Breast epithelium (tissue), 4 donors: ENCODE measurements around the gene RHOT2. TPM values are rescaled to one million over a fixed set of nuclear protein-coding genes. Genes with fewer than 3 reads are reported as not detected.

Source experiments
- DNase-seq, 2 donors: peaks; one replicate each; pipeline ENCODE4 v3.0.0-alpha.2; 2019; ENCODE audit warnings: low spot score in 2 of 2
- H3K27ac ChIP-seq, 2 donors: fragments of 200-600 bp; sonication (generic) in 1 of 2; one replicate each; pipeline ENCODE4 v1.5.1; 2016 to 2019; ENCODE audit warnings: mild to moderate bottlenecking in 1 of 2
- H3K27me3 ChIP-seq, 2 donors: fragments of 200-600 bp; sonication (generic) in 1 of 2; one replicate each; pipeline versions ENCODE4 v1.5.1 to v1.6.0; 2017 to 2019; ENCODE audit warnings: control low read depth in 1 of 2, mild to moderate bottlenecking in 1 of 2
- H3K36me3 ChIP-seq: fragments of 200-600 bp; one replicate; pipeline ENCODE4 v1.5.1; 2019
- H3K4me1 ChIP-seq, 2 donors: fragments of 200-600 bp; sonication (generic); one replicate each; pipeline ENCODE4 v1.5.1; 2016 to 2019; ENCODE audit warnings: control low read depth in 1 of 2
- H3K4me3 ChIP-seq, 3 donors: fragments of 200-600 bp; sonication (generic); 1 replicate in 2 of 3; 2 replicates in 1 of 3; pipeline ENCODE4 v1.5.1; 2016 to 2019; ENCODE audit warnings: mild to moderate bottlenecking in 3 of 3, moderate library complexity in 2 of 3
- H3K9me3 ChIP-seq, 2 donors: fragments of 200-600 bp; sonication (generic) in 1 of 2; one replicate each; pipeline ENCODE4 v1.5.1; 2016 to 2019; ENCODE audit warnings: control low read depth in 1 of 2
- POLR2A ChIP-seq: fragments of 450-650 bp; IDR thresholded peaks from one replicate; pipeline ENCODE4 v1.6.1; 2016; ENCODE audit warnings: antibody characterized with exemption, mild to moderate bottlenecking, moderate library complexity
- POLR2AphosphoS5 ChIP-seq, 3 donors: sonication (generic); formaldehyde crosslinking; IDR thresholded peaks; one replicate each; pipeline ENCODE4 v1.6.1; 2017; ENCODE audit warnings: antibody characterized with exemption in 3 of 3
- intact Hi-C: fragments of 100-400 bp; cut with DNase I; formaldehyde crosslinking; loops from one replicate; pipeline ENCODE4 v1.15.1; 2023; ENCODE audit warnings: low total_unique reads
- total RNA-seq, 3 donors: library from RNA; depleted of rRNA; stranded (reverse); fragments of >200 nt; gene quantifications; one replicate each; pipeline ENCODE4 v1.1.0, GENCODE V29; 2016
- TF ChIP-seq, protein P1 (sequence below), 3 donors: fragments of 450-650 bp; IDR thresholded peaks; one replicate each; pipeline ENCODE4 v1.5.1; 2016 to 2017; ENCODE audit warnings: antibody characterized with exemption in 3 of 3, mild to moderate bottlenecking in 3 of 3, moderate library complexity in 3 of 3

RHOT2 gene
- total RNA-seq, 3 donors from 2014 or later: 39.4 to 90.8 (median 66.9) TPM

DNA sequence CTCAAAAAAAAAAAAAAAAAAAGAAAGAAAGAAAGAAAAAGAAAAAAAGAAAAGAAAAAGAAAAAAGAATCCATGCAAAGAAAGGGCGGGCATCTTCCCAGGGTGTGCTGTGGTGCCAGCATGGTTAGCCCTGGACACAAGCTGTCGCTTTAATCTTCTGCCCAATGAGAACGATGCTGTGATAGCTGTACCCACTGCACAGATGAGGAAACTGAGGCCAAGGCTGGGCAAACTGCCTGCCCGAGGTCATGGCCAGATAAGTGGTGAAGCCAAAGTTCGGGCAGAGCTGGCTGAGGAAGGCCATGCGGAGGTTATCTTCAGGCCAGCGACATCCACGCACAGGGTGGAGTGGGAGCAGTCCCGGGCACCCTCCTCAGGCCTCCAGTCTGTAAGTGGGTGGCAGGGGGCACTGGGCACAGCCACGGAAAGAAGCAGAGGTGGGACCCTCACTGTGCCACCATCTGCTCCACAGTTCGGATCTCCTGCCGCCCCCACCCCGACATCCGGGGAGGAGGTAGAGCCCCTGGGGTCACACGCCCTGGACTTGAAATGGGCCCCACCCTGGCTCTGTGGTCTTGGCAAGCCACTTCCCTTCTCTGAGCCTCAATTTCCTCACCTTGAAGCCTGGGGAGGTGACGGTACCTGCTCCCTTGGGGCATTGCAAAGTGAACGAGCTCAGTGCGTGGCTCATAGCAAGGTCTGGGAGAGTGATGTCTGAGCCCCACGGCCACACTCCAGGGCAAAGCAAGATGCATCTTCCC is 31.2 kb downstream of the RHOT2 start:
- DNase-seq: no peak
- intact Hi-C loops: no loop called here
- Histone ChIP-seq H3K4me3 (no peak overlapping the region), H3K4me1 (peaks cover 8 to 13% of the 10 kb centered on the region in 2 donors), H3K27me3 (peaks cover 17 to 75% of the 10 kb centered on the region in 2 donors), H3K9me3 (no peaks in the 10 kb centered on the region), H3K36me3 (no peaks in the 10 kb centered on the region), H3K27ac (no peak overlapping the region)
- TF ChIP-seq POLR2AphosphoS5 (IDR thresholded peaks at IDR 0.05) (no peak), POLR2A (no peak)
- TF ChIP-seq, protein P1, sequence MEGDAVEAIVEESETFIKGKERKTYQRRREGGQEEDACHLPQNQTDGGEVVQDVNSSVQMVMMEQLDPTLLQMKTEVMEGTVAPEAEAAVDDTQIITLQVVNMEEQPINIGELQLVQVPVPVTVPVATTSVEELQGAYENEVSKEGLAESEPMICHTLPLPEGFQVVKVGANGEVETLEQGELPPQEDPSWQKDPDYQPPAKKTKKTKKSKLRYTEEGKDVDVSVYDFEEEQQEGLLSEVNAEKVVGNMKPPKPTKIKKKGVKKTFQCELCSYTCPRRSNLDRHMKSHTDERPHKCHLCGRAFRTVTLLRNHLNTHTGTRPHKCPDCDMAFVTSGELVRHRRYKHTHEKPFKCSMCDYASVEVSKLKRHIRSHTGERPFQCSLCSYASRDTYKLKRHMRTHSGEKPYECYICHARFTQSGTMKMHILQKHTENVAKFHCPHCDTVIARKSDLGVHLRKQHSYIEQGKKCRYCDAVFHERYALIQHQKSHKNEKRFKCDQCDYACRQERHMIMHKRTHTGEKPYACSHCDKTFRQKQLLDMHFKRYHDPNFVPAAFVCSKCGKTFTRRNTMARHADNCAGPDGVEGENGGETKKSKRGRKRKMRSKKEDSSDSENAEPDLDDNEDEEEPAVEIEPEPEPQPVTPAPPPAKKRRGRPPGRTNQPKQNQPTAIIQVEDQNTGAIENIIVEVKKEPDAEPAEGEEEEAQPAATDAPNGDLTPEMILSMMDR (IDR thresholded peaks at IDR 0.05): no peak

DNA sequence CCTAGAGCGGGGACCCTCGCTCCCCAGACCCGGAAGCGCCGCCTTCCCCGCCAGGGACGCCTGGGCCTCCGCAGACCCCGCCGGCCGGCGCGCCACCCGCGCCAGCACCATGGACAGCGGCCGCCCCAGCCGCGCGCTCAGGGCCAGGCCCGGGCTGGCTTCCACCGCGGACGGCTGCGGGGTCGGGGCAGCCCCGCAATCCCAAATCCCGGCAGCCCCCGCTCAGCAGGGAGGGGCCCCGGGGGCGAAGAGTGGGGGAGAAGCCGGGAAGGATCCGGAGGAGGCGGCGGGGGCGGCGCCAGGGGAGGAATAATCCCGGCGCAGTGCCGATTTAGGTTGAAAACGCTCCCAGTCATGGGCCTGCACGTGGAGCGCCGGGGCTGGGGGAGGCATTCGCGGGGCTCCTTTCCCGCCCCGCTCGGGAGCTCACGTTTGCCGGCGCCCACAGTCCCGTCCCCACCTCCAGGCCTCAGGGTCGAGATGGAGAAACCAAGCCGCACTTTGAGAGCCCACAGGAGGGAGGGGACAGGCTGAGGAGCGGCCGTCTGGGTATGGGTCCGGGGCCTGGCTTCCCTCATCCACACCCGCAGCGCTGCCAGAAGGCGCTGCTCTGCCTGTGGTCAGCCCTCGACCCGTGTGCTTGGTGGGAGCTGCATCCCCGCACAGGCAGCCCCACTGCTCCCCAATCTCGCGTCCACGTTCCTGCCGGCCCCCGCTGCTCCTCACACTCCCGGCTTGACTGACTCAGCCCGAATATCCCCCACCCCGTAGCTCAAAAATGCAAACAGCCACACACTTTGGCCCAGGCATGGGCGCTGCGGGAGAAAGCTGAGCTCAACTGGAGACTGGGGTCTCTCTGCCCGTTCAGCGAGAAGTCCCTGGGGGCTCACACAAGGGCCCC is 33.0 kb downstream of the RHOT2 start:
- Histone ChIP-seq H3K4me3 (no peak overlapping the region), H3K27me3 (peaks cover 17 to 74% of the 10 kb centered on the region in 2 donors), H3K4me1 (peaks cover 0 to 2% of the 10 kb centered on the region in 2 donors), H3K27ac (no peak overlapping the region), H3K9me3 (no peaks in the 10 kb centered on the region), H3K36me3 (no peaks in the 10 kb centered on the region)
- TF ChIP-seq POLR2A (no peak), POLR2AphosphoS5 (IDR thresholded peaks at IDR 0.05) (no peak)
- TF ChIP-seq, protein P1 (IDR thresholded peaks at IDR 0.05): no peak
- intact Hi-C loops: no loop called here
- DNase-seq: no peak

DNA sequence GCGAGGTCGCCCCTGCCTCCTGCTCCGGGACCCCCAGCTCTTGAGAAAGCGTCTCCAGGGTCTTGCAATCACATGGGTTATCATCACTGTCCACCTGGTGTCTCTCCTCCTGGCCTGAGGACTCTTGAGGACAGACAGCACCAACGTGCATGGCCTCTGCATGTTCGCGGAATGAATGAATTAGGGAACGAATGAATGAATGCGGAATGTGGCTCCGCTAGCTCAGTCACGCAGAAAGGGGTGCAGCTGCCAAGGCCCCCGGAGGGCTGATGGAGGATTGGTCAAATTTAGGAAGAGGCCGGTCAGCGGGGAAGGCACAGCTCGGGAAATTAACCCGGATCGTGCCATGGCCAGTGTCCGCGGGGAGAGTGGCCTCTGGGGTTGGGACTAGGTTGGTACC is 34.4 kb downstream of the RHOT2 start:
- no peak for DNase-seq
- Histone ChIP-seq H3K4me1 (peaks cover 2 to 6% of the 10 kb centered on the region in 2 donors), H3K36me3 (no peaks in the 10 kb centered on the region), H3K27me3 (peaks cover 17 to 79% of the 10 kb centered on the region in 2 donors), H3K27ac (no peak overlapping the region), H3K4me3 (no peak overlapping the region), H3K9me3 (no peaks in the 10 kb centered on the region)
- intact Hi-C loops: no loop called here
- TF ChIP-seq POLR2A (no peak), POLR2AphosphoS5 (IDR thresholded peaks at IDR 0.05) (no peak)
- TF ChIP-seq, protein P1 (IDR thresholded peaks at IDR 0.05): no peak

DNA sequence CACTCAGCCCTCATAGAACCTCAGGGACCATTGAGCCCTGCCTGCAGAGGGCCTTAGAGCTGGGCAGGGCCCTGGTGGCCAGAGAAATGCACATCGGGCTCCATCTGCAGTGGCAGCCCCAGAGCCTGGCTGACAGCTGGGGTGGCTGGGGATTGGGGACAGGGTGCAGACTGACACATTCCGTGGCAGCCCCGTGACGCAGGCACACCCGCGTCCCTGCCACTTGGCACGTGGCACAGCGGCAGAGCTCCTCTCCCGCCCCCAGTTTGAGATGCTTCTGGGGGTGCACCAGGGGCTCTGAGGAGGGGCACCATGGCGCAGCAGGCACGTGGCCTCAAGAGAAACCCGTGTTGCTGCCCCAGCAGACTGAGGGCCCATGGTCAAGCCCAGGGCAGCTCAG is 35.5 kb downstream of the RHOT2 start:
- TF ChIP-seq, protein P1 (IDR thresholded peaks at IDR 0.05): no peak
- TF ChIP-seq POLR2A (no peak), POLR2AphosphoS5 (IDR thresholded peaks at IDR 0.05) (no peak)
- Histone ChIP-seq H3K4me3 (no peak overlapping the region), H3K9me3 (no peaks in the 10 kb centered on the region), H3K36me3 (no peaks in the 10 kb centered on the region), H3K27me3 (peaks cover 17 to 90% of the 10 kb centered on the region in 2 donors), H3K4me1 (peaks cover 2 to 6% of the 10 kb centered on the region in 2 donors), H3K27ac (no peak overlapping the region)
- intact Hi-C loops: no loop called here
- DNase-seq: no peak

DNA sequence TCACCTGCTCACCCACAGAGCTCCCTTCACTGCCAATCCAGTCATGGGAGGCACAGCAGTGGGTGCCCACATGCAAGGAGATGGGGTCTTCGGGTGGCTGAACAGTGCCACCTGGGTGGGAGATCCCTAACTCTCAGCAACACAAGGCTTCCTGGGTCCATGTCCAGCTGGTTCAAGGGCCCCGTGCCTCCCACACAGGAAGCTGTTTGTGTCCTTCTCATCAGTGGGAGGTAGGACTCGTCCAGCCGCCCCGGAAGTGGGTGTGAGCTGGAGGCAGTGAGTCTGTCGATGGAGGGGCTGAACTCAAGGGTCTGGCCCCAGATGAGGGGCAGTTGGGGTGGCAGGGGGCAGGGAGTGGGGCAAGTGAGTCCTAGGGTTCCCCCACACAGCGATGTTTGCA is 36.1 kb downstream of the RHOT2 start:
- Histone ChIP-seq H3K36me3 (no peaks in the 10 kb centered on the region), H3K4me3 (no peak overlapping the region), H3K4me1 (peaks cover 2 to 6% of the 10 kb centered on the region in 2 donors), H3K9me3 (no peaks in the 10 kb centered on the region), H3K27ac (no peak overlapping the region), H3K27me3 (peaks cover 18 to 95% of the 10 kb centered on the region in 2 donors)
- no peak for DNase-seq
- intact Hi-C loops: no loop called here
- TF ChIP-seq POLR2AphosphoS5 (IDR thresholded peaks at IDR 0.05) (no peak), POLR2A (no peak)
- TF ChIP-seq, protein P1 (IDR thresholded peaks at IDR 0.05): no peak
